ENCODE measurements around the gene F10. TPM values are rescaled to one million over a fixed set of nuclear protein-coding genes. Genes with fewer than 3 reads are reported as not detected.

Gene F10
- total and polyA plus RNA-seq, 2 of the 13 experiments (the other 11 are each of a cell fraction or from before 2014, with no cell fraction given), result 58.4 to 237 TPM

GRCh38 chr13:113122550-113123225 is at the start of gene F10 (continued):
- TF ChIP-seq, protein P1, sequence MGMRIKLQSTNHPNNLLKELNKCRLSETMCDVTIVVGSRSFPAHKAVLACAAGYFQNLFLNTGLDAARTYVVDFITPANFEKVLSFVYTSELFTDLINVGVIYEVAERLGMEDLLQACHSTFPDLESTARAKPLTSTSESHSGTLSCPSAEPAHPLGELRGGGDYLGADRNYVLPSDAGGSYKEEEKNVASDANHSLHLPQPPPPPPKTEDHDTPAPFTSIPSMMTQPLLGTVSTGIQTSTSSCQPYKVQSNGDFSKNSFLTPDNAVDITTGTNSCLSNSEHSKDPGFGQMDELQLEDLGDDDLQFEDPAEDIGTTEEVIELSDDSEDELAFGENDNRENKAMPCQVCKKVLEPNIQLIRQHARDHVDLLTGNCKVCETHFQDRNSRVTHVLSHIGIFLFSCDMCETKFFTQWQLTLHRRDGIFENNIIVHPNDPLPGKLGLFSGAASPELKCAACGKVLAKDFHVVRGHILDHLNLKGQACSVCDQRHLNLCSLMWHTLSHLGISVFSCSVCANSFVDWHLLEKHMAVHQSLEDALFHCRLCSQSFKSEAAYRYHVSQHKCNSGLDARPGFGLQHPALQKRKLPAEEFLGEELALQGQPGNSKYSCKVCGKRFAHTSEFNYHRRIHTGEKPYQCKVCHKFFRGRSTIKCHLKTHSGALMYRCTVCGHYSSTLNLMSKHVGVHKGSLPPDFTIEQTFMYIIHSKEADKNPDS (CRISPR knock-in tag; IDR thresholded peaks at IDR 0.05), result 0 out of 2 replicates have a peak, but pooled peaks have one; percentile 7
- peak; percentile 74; the same call in 1 of the 2 replicates for TF ChIP-seq FOXK1 (CRISPR knock-in tag; IDR thresholded peaks at IDR 0.05; ENCODE audit: borderline replicate concordance, low read depth)
- TF ChIP-seq RERE (CRISPR knock-in tag; IDR thresholded peaks at IDR 0.05; ENCODE audit: low read depth), result peak; percentile 55; the same call in 1 of the 2 replicates
- no peak for TF ChIP-seq ZNF468 (CRISPR knock-in tag; IDR thresholded peaks at IDR 0.05)
- peak; percentile 96 for TF ChIP-seq POLR2G (IDR thresholded peaks at IDR 0.05; ENCODE audit: low read depth, low read length)
- TF ChIP-seq ZNF850 (CRISPR knock-in tag; conservative IDR thresholded peaks at IDR 0.05), result no peak
- TF ChIP-seq PTBP1 (IDR thresholded peaks at IDR 0.05; ENCODE audit: low read depth, low read length, poor library complexity, severe bottlenecking), result no peak
- TF ChIP-seq, protein P2, sequence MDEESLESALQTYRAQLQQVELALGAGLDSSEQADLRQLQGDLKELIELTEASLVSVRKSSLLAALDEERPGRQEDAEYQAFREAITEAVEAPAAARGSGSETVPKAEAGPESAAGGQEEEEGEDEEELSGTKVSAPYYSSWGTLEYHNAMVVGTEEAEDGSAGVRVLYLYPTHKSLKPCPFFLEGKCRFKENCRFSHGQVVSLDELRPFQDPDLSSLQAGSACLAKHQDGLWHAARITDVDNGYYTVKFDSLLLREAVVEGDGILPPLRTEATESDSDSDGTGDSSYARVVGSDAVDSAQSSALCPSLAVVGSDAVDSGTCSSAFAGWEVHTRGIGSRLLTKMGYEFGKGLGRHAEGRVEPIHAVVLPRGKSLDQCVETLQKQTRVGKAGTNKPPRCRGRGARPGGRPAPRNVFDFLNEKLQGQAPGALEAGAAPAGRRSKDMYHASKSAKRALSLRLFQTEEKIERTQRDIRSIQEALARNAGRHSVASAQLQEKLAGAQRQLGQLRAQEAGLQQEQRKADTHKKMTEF (CRISPR knock-in tag; IDR thresholded peaks at IDR 0.05), result peak; percentile 92
- peak; percentile 86 for TF ChIP-seq PAXIP1 (CRISPR knock-in tag; conservative IDR thresholded peaks at IDR 0.05)
- no peak for TF ChIP-seq ATF1 (CRISPR knock-in tag; IDR thresholded peaks at IDR 0.05)
